ENCODE measurements around the gene ATP6V1C2. TPM values are rescaled to one million over a fixed set of nuclear protein-coding genes. Genes with fewer than 3 reads are reported as not detected.
"Not testable (repeated sequence)": the region's sequence is repeated elsewhere in the genome, so short reads cannot be mapped to it uniquely, and the experiment has no call there.

ATP6V1C2 gene
- total RNA-seq, 1 experiment from 2014 or later: not detected

- Histone ChIP-seq H3K79me2 (ENCODE audit: low read length) (peaks cover 38% of the 10 kb centered on the region), H3K9ac (ENCODE audit: low read length) (peak overlapping the region; percentile 68), H2AFZ (ENCODE audit: low read length) (peak overlapping the region; percentile 91), H3K4me2 (ENCODE audit: low read depth, low read length, poor library complexity, severe bottlenecking) (peak overlapping the region; percentile 78), H3K4me1 (ENCODE audit: low read length) (peaks cover 34% of the 10 kb centered on the region), H3K4me3 (ENCODE audit: low read length) (peak overlapping the region; percentile 70), H4K20me1 (ENCODE audit: insufficient read depth, low read depth, low read length) (peaks cover 28% of the 10 kb centered on the region)
- not testable (repeated sequence) for H3K27ac ChIP-seq (ENCODE audit: low read length); H3K36me3 ChIP-seq (ENCODE audit: insufficient read depth, low read length); H3K9me3 ChIP-seq (ENCODE audit: low read length); DNase-seq; H3K9me2 ChIP-seq (replicated peaks; ENCODE audit: insufficient read depth, low read length); H3K27me3 ChIP-seq (ENCODE audit: low read length)
Measured at GRCh38 chr2:10813163-10814138, 92.0 kb downstream of the ATP6V1C2 start.

DNA sequence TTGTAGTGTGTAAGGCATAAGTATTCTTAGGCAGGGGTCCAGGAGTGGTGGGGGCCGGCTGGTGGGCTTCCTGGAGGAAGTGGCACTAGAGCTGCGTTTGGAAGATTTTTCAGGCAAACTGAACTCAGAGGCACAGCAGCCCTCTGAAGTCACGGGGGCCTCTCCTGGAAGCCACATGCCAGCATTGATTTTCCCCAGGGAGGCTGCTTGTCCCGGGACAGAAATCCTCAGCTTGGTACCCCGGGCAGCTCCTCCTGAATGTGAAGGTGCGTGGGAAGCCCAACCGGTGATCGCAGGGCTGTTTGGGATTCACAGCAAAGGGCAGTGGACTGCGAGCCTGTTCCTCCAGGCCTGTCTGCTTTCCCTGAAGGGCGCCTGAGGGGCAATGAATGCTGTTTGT lies 92.7 kb downstream of the ATP6V1C2 start:
- H3K27me3 ChIP-seq (ENCODE audit: low read length): no peaks in the 10 kb centered on the region
- peaks cover 26% of the 10 kb centered on the region for H4K20me1 ChIP-seq (ENCODE audit: insufficient read depth, low read depth, low read length)
- no peak overlapping the region for H2AFZ ChIP-seq (ENCODE audit: low read length)
- no peak overlapping the region for H3K4me2 ChIP-seq (ENCODE audit: low read depth, low read length, poor library complexity, severe bottlenecking)
- no peak for DNase-seq
- no peak overlapping the region for H3K9ac ChIP-seq (ENCODE audit: low read length)
- H3K9me3 ChIP-seq (ENCODE audit: low read length): no peaks in the 10 kb centered on the region
- peaks cover 31% of the 10 kb centered on the region for H3K4me1 ChIP-seq (ENCODE audit: low read length)
- no peaks in the 10 kb centered on the region for H3K36me3 ChIP-seq (ENCODE audit: insufficient read depth, low read length)
- no peaks in the 10 kb centered on the region for H3K9me2 ChIP-seq (replicated peaks; ENCODE audit: insufficient read depth, low read length)
- H3K4me3 ChIP-seq (ENCODE audit: low read length): no peak overlapping the region
- H3K27ac ChIP-seq (ENCODE audit: low read length): no peak overlapping the region
- peaks cover 31% of the 10 kb centered on the region for H3K79me2 ChIP-seq (ENCODE audit: low read length)

GRCh38 chr2:10814571-10815331 lies 93.3 kb downstream of the ATP6V1C2 start:
- Histone ChIP-seq H3K4me2 (ENCODE audit: low read depth, low read length, poor library complexity, severe bottlenecking) (no peak overlapping the region), H2AFZ (ENCODE audit: low read length) (no peak overlapping the region), H3K9ac (ENCODE audit: low read length) (no peak overlapping the region), H3K4me1 (ENCODE audit: low read length) (peaks cover 25% of the 10 kb centered on the region), H4K20me1 (ENCODE audit: insufficient read depth, low read depth, low read length) (peaks cover 20% of the 10 kb centered on the region), H3K4me3 (ENCODE audit: low read length) (no peak overlapping the region), H3K79me2 (ENCODE audit: low read length) (peaks cover 25% of the 10 kb centered on the region), H3K36me3 (ENCODE audit: insufficient read depth, low read length) (no peaks in the 10 kb centered on the region), H3K27me3 (ENCODE audit: low read length) (no peaks in the 10 kb centered on the region), H3K9me3 (ENCODE audit: low read length) (no peaks in the 10 kb centered on the region), H3K9me2 (replicated peaks; ENCODE audit: insufficient read depth, low read length) (no peaks in the 10 kb centered on the region), H3K27ac (ENCODE audit: low read length) (no peak overlapping the region)
- no peak for DNase-seq

DNA sequence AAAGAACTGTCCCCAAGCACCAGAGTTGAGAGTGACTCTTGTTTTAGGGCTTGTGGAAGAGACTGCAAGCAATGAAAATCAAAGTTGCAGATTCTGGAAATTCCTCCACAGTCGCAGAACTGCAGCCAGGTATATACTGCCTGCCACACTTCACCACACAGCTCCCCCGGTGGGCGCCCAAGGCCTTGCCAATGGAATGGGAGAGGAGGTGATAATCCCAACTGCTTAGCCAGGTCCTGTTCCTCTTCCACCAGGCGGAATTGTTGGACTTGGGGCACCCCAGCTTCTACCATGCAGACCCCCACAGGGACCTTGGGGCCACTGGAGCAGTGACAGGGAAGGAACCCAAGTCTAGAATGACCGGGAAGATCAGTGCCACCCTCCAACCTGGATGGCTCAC lies 96.0 kb downstream of the ATP6V1C2 start:
- no peak overlapping the region for H3K9ac ChIP-seq (ENCODE audit: low read length)
- no peaks in the 10 kb centered on the region for H3K79me2 ChIP-seq (ENCODE audit: low read length)
- no peak overlapping the region for H3K27ac ChIP-seq (ENCODE audit: low read length)
- DNase-seq: no peak
- H3K36me3 ChIP-seq (ENCODE audit: insufficient read depth, low read length): no peaks in the 10 kb centered on the region
- no peak overlapping the region for H2AFZ ChIP-seq (ENCODE audit: low read length)
- peaks cover 5% of the 10 kb centered on the region for H3K4me1 ChIP-seq (ENCODE audit: low read length)
- no peak overlapping the region for H3K4me3 ChIP-seq (ENCODE audit: low read length)
- H3K9me2 ChIP-seq (replicated peaks; ENCODE audit: insufficient read depth, low read length): no peaks in the 10 kb centered on the region
- H3K27me3 ChIP-seq (ENCODE audit: low read length): no peaks in the 10 kb centered on the region
- no peaks in the 10 kb centered on the region for H3K9me3 ChIP-seq (ENCODE audit: low read length)
- no peaks in the 10 kb centered on the region for H4K20me1 ChIP-seq (ENCODE audit: insufficient read depth, low read depth, low read length)
- no peak overlapping the region for H3K4me2 ChIP-seq (ENCODE audit: low read depth, low read length, poor library complexity, severe bottlenecking)

DNA sequence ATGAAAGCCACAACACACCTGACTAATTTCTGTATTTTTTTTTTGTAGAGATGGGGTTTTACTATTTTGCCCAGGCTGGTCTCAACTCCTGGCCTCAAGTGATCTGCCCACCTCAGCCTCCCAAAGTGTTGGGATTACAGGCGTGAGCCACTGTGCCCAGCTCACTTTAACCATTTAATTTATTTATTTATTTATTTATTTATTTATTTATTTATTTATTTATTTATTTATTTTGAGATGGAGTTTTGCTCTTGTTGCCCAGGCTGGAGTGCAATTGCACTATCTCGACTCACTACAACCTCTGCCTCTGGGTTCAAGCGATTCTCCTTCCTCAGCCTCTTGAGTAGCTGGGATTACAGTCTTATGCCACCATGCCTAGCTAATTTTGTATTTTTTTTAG lies 96.9 kb downstream of the ATP6V1C2 start:
- H3K4me1 ChIP-seq (ENCODE audit: low read length); H3K27ac ChIP-seq (ENCODE audit: low read length); H4K20me1 ChIP-seq (ENCODE audit: insufficient read depth, low read depth, low read length); H3K4me2 ChIP-seq (ENCODE audit: low read depth, low read length, poor library complexity, severe bottlenecking); H3K9me2 ChIP-seq (replicated peaks; ENCODE audit: insufficient read depth, low read length); H3K9me3 ChIP-seq (ENCODE audit: low read length); DNase-seq; H2AFZ ChIP-seq (ENCODE audit: low read length); H3K4me3 ChIP-seq (ENCODE audit: low read length); H3K36me3 ChIP-seq (ENCODE audit: insufficient read depth, low read length); H3K79me2 ChIP-seq (ENCODE audit: low read length); H3K9ac ChIP-seq (ENCODE audit: low read length); H3K27me3 ChIP-seq (ENCODE audit: low read length): not testable (repeated sequence)

DNA sequence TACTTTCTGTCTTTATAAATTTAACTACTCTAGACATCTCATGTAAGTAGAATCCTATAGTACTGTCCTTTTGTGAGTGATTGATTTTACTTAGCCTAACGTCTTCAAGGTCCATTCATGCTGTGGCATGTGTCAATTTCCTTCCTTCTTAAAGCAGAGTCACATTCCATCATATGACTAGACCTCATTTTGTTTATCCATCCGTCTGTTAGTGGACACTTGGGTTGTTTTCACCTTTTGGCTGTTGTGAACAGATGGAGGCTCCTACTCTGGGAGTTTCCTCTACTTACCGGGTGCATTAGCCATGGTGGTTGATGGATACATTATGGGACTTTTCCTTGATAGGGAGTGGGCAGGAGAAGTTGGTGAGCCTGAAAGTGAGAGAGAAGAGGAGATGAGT lies 97.6 kb downstream of the ATP6V1C2 start:
- DNase-seq: no peak
- Histone ChIP-seq H2AFZ (ENCODE audit: low read length) (no peak overlapping the region), H3K4me3 (ENCODE audit: low read length) (no peak overlapping the region), H3K9ac (ENCODE audit: low read length) (no peak overlapping the region), H4K20me1 (ENCODE audit: insufficient read depth, low read depth, low read length) (no peaks in the 10 kb centered on the region), H3K36me3 (ENCODE audit: insufficient read depth, low read length) (no peaks in the 10 kb centered on the region), H3K4me2 (ENCODE audit: low read depth, low read length, poor library complexity, severe bottlenecking) (no peak overlapping the region), H3K4me1 (ENCODE audit: low read length) (no peaks in the 10 kb centered on the region), H3K9me2 (replicated peaks; ENCODE audit: insufficient read depth, low read length) (no peaks in the 10 kb centered on the region), H3K27me3 (ENCODE audit: low read length) (no peaks in the 10 kb centered on the region), H3K27ac (ENCODE audit: low read length) (no peak overlapping the region), H3K9me3 (ENCODE audit: low read length) (no peaks in the 10 kb centered on the region), H3K79me2 (ENCODE audit: low read length) (no peaks in the 10 kb centered on the region)

DNA sequence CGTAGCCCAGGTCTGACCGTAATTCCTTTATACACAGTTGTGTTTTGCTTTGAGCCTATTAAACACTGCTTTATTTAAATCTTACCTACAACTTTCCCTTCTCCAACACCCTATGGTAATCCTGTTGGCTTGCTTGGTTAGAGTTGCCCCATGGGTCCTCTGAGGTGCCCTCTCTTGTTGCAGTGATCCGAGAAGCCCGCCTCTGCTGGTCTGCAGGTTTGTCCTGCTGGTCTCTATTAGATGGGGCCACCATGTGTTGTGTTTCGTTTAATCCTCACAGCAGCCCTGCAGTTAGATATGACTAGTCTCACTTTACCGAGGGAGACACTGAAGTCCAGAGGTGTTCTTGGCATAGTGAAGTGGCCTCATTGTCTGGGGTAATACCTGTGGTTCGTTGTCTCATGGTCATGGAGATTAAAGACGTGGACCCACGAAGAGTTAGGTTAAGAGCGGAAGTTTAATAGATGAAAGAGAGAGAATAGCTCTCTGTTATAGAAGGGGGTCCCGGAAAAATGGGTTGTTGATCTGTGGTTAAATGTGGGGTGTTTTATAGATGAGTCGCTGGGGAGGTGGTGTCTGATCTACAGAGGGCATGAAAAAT lies 98.4 kb downstream of the ATP6V1C2 start:
- Histone ChIP-seq H3K4me1 (ENCODE audit: low read length) (no peaks in the 10 kb centered on the region), H4K20me1 (ENCODE audit: insufficient read depth, low read depth, low read length) (no peaks in the 10 kb centered on the region), H3K4me3 (ENCODE audit: low read length) (no peak overlapping the region), H3K27ac (ENCODE audit: low read length) (no peak overlapping the region), H3K79me2 (ENCODE audit: low read length) (no peaks in the 10 kb centered on the region), H3K9me2 (replicated peaks; ENCODE audit: insufficient read depth, low read length) (no peaks in the 10 kb centered on the region), H3K9ac (ENCODE audit: low read length) (no peak overlapping the region), H3K9me3 (ENCODE audit: low read length) (no peaks in the 10 kb centered on the region), H3K27me3 (ENCODE audit: low read length) (no peaks in the 10 kb centered on the region), H3K4me2 (ENCODE audit: low read depth, low read length, poor library complexity, severe bottlenecking) (no peak overlapping the region), H2AFZ (ENCODE audit: low read length) (no peak overlapping the region), H3K36me3 (ENCODE audit: insufficient read depth, low read length) (no peaks in the 10 kb centered on the region)
- DNase-seq: no peak

DNA sequence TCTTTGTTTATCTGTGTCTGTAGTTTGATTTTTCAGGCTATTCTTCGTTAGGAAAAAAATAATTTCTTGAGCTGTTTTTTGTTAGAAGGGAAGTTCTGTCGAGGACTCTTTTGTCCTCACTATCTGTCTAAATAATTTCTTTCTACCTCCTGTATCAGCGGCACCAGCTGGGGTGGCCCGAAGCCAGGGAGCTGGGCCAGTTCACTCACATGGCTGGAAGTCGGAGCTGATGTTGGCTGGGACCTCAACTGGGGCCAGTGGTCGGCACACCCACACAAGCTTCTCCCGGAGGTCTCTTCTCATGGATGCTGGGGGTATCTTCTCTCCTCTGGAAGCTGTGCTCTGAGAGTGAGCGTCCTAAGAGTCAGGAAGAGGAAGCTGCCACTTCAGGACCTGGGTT lies 99.1 kb downstream of the ATP6V1C2 start:
- no peak overlapping the region for H3K9ac ChIP-seq (ENCODE audit: low read length)
- no peaks in the 10 kb centered on the region for H3K4me1 ChIP-seq (ENCODE audit: low read length)
- H3K36me3 ChIP-seq (ENCODE audit: insufficient read depth, low read length): no peaks in the 10 kb centered on the region
- H3K79me2 ChIP-seq (ENCODE audit: low read length): no peaks in the 10 kb centered on the region
- H2AFZ ChIP-seq (ENCODE audit: low read length): no peak overlapping the region
- H4K20me1 ChIP-seq (ENCODE audit: insufficient read depth, low read depth, low read length): no peaks in the 10 kb centered on the region
- H3K9me3 ChIP-seq (ENCODE audit: low read length): no peaks in the 10 kb centered on the region
- H3K4me3 ChIP-seq (ENCODE audit: low read length): no peak overlapping the region
- H3K4me2 ChIP-seq (ENCODE audit: low read depth, low read length, poor library complexity, severe bottlenecking): no peak overlapping the region
- H3K27me3 ChIP-seq (ENCODE audit: low read length): no peaks in the 10 kb centered on the region
- no peak overlapping the region for H3K27ac ChIP-seq (ENCODE audit: low read length)
- DNase-seq: no peak
- no peaks in the 10 kb centered on the region for H3K9me2 ChIP-seq (replicated peaks; ENCODE audit: insufficient read depth, low read length)
